Body of pancreas (tissue), 4 donors: ENCODE measurements around the gene FSTL1.

Source experiments
- CTCF ChIP-seq, 7 experiments: fragments of 450-650 bp in 4 of 7; fragments of 200-600 bp in 3 of 7; sonication (generic) in 3 of 7; IDR thresholded peaks; one replicate each; pipeline ENCODE4 v1.5.1; 2016 to 2019; ENCODE audit warnings: antibody characterized with exemption in 7 of 7
- POLR2A ChIP-seq, 3 donors: fragments of 450-650 bp; IDR thresholded peaks; one replicate each; pipeline ENCODE4 v1.6.1; 2016; ENCODE audit warnings: antibody characterized with exemption in 3 of 3, mild to moderate bottlenecking in 2 of 3

- TF ChIP-seq CTCF (IDR thresholded peaks at IDR 0.05) = no peak
- no peak for TF ChIP-seq POLR2A (IDR thresholded peaks at IDR 0.05)
Observed at GRCh38 chr3:120348065-120348990, 102.5 kb downstream of the FSTL1 start.
